K562 (cell line): ENCODE data around the gene C1QTNF12. TPM values are rescaled to one million over a fixed set of nuclear protein-coding genes. Genes with fewer than 3 reads are reported as not detected.
A peak's percentile ranks its signal among the peaks of the same experiment; 100 is the strongest.

Experiments used
- BHLHE40 ChIP-seq: IDR thresholded peaks from 2 replicates; pipeline ENCODE4 v1.6.1; 2011; ENCODE audit warnings: low read length, improper control_type of control experiment
- CHD2 ChIP-seq: IDR thresholded peaks from 2 replicates; pipeline ENCODE4 v1.6.1; 2011; ENCODE audit warnings: low read depth, low read length
- CHD4 ChIP-seq: fragments of 200-600 bp; sonication (generic); IDR thresholded peaks from 3 replicates; pipeline ENCODE4 v1.6.1; 2012; ENCODE audit warnings: low read depth, mild to moderate bottlenecking, mixed read lengths, low read length, inconsistent platforms; ENCODE audit not compliant: insufficient read depth, insufficient replicate concordance, poor library complexity, severe bottlenecking
- ETS2 ChIP-seq: IDR thresholded peaks from 2 replicates; pipeline ENCODE4 v1.6.1; 2016; ENCODE audit warnings: borderline replicate concordance, missing genetic modification characterization, mild to moderate bottlenecking, moderate library complexity, missing compliant biosample characterization; ENCODE audit not compliant: poor library complexity, severe bottlenecking
- HDGF ChIP-seq: fragments of 450-650 bp; IDR thresholded peaks from 2 replicates; pipeline ENCODE4 v1.6.1; 2016
- ILK ChIP-seq: fragments of 450-650 bp; IDR thresholded peaks from 2 replicates; pipeline ENCODE4 v1.6.1; 2016; ENCODE audit warnings: missing genetic modification characterization, low read depth, mild to moderate bottlenecking, missing compliant biosample characterization, moderate library complexity, borderline replicate concordance
- MCM7 ChIP-seq, 2 experiments: fragments of 450-650 bp; IDR thresholded peaks; 2 replicates each; pipeline ENCODE4 v1.6.1; 2016 to 2018
- NONO ChIP-seq, 2 experiments: fragments of 200-400 bp in 1 of 2; fragments of 450-650 bp in 1 of 2; formaldehyde crosslinking in 1 of 2; IDR thresholded peaks; 2 replicates each; pipeline ENCODE4 v1.6.1; 2017; ENCODE audit warnings: low read depth in 2 of 2, mild to moderate bottlenecking in 2 of 2, moderate library complexity in 2 of 2, low read length in 1 of 2
- POLR2G ChIP-seq: fragments of 200-400 bp; formaldehyde crosslinking; IDR thresholded peaks from 2 replicates; pipeline ENCODE4 v1.6.1; 2017; ENCODE audit warnings: low read depth, mild to moderate bottlenecking, antibody characterized with exemption, low read length, moderate library complexity
- POLR2H ChIP-seq: IDR thresholded peaks from 2 replicates; pipeline ENCODE4 v1.6.1; 2016; ENCODE audit warnings: missing genetic modification characterization, low read depth, mild to moderate bottlenecking, control low read depth, missing compliant biosample characterization, moderate library complexity
- POU5F1 ChIP-seq: fragments of 150-350 bp; IDR thresholded peaks from 2 replicates; pipeline ENCODE4 v1.6.1; 2014; ENCODE audit warnings: borderline replicate concordance, low read length, low read depth, mild to moderate bottlenecking; ENCODE audit not compliant: partially characterized antibody
- PRDM10 ChIP-seq: fragments of 450-650 bp; IDR thresholded peaks from 2 replicates; pipeline ENCODE4 v1.6.1; 2018; ENCODE audit not compliant: partially characterized antibody
- SMC3 ChIP-seq: conservative IDR thresholded peaks from 2 replicates; pipeline ENCODE4 v1.6.1; 2011; ENCODE audit warnings: low read depth, low read length, improper control_type of control experiment; ENCODE audit not compliant: insufficient read depth
- TCF3 ChIP-seq: sonication (generic); formaldehyde crosslinking; IDR thresholded peaks from 2 replicates; pipeline ENCODE4 v1.4.0; 2020; ENCODE audit warnings: mild to moderate bottlenecking, missing genetic modification reagents
- ZBTB8A ChIP-seq: fragments of 450-650 bp; IDR thresholded peaks from 2 replicates; pipeline ENCODE4 v1.6.1; 2018; ENCODE audit warnings: mild to moderate bottlenecking, moderate library complexity; ENCODE audit not compliant: partially characterized antibody
- ZEB2 ChIP-seq: fragments of 450-650 bp; IDR thresholded peaks from 2 replicates; pipeline ENCODE4 v1.6.1; 2016
- ZNF133 ChIP-seq: fragments of 250-450 bp; sonication (Bioruptor Pico); IDR thresholded peaks from 2 replicates; pipeline ENCODE4 v1.4.0; 2020; ENCODE audit warnings: mild to moderate bottlenecking
- ZNF174 ChIP-seq: fragments of 250-450 bp; sonication (Bioruptor Pico); IDR thresholded peaks from 2 replicates; pipeline ENCODE4 v1.4.0; 2020; ENCODE audit warnings: mild to moderate bottlenecking
- ZNF316 ChIP-seq: fragments of 450-650 bp; IDR thresholded peaks from 2 replicates; pipeline ENCODE4 v1.6.1; 2016
- polyA plus RNA-seq, 8 experiments: library from polyadenylated mRNA; depleted of rRNA in 4 of 8; stranded (reverse) in 5 of 8; unstranded in 3 of 8; fragments of >200 nt; fragmentation: Nextera tagmentation in 2 of 8; fragmentation: Illumina TruSeq in 1 of 8; extraction: Ambion mirVana in 2 of 8; extraction: Trizol in 1 of 8; gene quantifications; 2 replicates each; pipeline versions ENCODE4 v1.2.1 to v1.2.3, GENCODE V29; 2011 to 2014; ENCODE audit warnings: inconsistent platforms in 1 of 8, missing spikeins in 1 of 8
- total RNA-seq, 7 experiments: library from RNA; depleted of rRNA in 6 of 7; stranded (reverse); fragments of >200 nt in 6 of 7; fragmentation: Illumina TruSeq in 2 of 7; extraction: Trizol in 2 of 7; gene quantifications; 2 replicates each; pipeline versions ENCODE4 v1.2.1 to v1.2.3, GENCODE V29; 2011 to 2021; ENCODE audit warnings: low replicate concordance in 1 of 7
- TF ChIP-seq, protein P1 (sequence below), 2 experiments: IDR thresholded peaks; 2 replicates each; pipeline ENCODE4 v1.6.1; 2012; ENCODE audit warnings: improper control_type of control experiment in 2 of 2, low read depth in 2 of 2, low read length in 2 of 2, borderline replicate concordance in 1 of 2
- TF ChIP-seq, protein P2 (sequence below): fragments of 450-650 bp; formaldehyde crosslinking; IDR thresholded peaks from 2 replicates; pipeline ENCODE4 v1.4.0; 2020; ENCODE audit warnings: mild to moderate bottlenecking

Gene C1QTNF12
- total and polyA plus RNA-seq, 9 of the 15 experiments (the other 6 are each of a cell fraction or from before 2014, with no cell fraction given) = 0.11 to 4.3 (median 0.93) TPM; not detected in 3

DNA sequence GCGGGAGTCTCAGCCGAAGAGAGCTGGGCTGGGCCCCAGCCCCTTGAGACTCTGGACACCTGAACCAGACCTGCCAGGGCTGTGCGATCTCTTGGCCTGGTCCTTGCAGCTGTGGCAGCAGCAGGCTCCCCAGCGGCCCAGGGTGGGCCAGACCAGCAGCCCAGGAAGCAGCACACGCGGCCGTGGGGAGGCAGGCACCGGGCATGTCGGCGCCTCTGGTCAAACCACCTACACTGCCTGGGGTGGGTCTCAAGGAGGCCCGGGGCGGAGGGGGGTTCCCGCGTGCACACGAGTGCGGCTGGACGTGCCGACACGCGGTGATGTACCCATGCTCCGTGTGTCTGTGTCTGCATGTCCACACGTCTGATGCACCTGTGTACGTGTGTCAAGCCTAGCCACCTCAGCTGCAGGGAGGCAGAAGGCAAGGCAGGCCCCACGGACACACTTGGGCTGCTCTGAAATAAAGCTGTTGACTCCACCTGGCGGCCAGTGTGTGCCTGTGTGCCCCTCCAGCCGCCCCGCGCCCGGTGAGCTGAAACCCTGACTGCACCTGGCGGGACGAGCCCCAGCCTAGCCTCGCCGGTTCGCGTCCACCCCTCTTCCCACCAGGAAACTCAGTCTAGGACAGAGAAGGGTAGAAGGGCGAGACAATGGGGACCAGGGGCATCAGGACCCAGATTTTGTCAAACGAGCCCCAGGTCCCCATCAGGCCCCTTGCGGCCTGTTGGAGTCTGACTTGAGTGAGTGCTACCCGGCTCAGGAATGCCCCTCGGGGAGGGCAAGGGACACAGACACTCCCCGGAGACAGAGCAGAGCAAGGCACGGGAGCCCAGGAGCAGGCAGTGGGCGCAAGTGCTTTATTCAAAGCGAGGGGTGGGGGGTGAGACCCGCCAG, 45.3 kb upstream of the C1QTNF12 start (continued):
- TF ChIP-seq PRDM10 = peak; percentile 95
- TF ChIP-seq ZNF316 = no peak
- no peak for TF ChIP-seq CHD2
- no peak for TF ChIP-seq ETS2 (tag)
- TF ChIP-seq POU5F1 = no peak
- no peak for TF ChIP-seq ZEB2
- TF ChIP-seq POLR2H (tag) = no peak
- no peak for TF ChIP-seq NONO (IDR thresholded peaks at IDR 0.05; ENCODE audit: low read depth in 2 of 2, low read length in 1 of 2)
- no peak for TF ChIP-seq ZNF174
- TF ChIP-seq CHD4 = no peak
- TF ChIP-seq, protein P1, sequence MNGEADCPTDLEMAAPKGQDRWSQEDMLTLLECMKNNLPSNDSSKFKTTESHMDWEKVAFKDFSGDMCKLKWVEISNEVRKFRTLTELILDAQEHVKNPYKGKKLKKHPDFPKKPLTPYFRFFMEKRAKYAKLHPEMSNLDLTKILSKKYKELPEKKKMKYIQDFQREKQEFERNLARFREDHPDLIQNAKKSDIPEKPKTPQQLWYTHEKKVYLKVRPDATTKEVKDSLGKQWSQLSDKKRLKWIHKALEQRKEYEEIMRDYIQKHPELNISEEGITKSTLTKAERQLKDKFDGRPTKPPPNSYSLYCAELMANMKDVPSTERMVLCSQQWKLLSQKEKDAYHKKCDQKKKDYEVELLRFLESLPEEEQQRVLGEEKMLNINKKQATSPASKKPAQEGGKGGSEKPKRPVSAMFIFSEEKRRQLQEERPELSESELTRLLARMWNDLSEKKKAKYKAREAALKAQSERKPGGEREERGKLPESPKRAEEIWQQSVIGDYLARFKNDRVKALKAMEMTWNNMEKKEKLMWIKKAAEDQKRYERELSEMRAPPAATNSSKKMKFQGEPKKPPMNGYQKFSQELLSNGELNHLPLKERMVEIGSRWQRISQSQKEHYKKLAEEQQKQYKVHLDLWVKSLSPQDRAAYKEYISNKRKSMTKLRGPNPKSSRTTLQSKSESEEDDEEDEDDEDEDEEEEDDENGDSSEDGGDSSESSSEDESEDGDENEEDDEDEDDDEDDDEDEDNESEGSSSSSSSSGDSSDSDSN (IDR thresholded peaks at IDR 0.05; ENCODE audit: borderline replicate concordance in 1 of 2, low read depth in 2 of 2, low read length in 2 of 2) = 0 out of 4 replicates have a peak, but pooled peaks of 1 of the 2 experiments have one; percentile 2
- TF ChIP-seq ZNF133 (CRISPR knock-in tag) = no peak
- peak; percentile 89 for TF ChIP-seq SMC3
- no peak for TF ChIP-seq ILK (tag)
- TF ChIP-seq ZBTB8A = no peak
- peak; percentile 73; the same call in 1 of the 2 replicates for TF ChIP-seq HDGF
- no peak for TF ChIP-seq MCM7 (IDR thresholded peaks at IDR 0.05)
- TF ChIP-seq POLR2G = peak; percentile 72
- TF ChIP-seq BHLHE40 = peak; percentile 22; the same call in 1 of the 2 replicates
- TF ChIP-seq, protein P2, sequence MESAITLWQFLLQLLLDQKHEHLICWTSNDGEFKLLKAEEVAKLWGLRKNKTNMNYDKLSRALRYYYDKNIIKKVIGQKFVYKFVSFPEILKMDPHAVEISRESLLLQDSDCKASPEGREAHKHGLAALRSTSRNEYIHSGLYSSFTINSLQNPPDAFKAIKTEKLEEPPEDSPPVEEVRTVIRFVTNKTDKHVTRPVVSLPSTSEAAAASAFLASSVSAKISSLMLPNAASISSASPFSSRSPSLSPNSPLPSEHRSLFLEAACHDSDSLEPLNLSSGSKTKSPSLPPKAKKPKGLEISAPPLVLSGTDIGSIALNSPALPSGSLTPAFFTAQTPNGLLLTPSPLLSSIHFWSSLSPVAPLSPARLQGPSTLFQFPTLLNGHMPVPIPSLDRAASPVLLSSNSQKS (CRISPR knock-in tag) = no peak
- TF ChIP-seq TCF3 = no peak
